Measurements from ENCODE around the gene MGAT4A. TPM values are rescaled to one million over a fixed set of nuclear protein-coding genes. Genes with fewer than 3 reads are reported as not detected.

The MGAT4A gene
- total RNA-seq, 4 donors from 2014 or later = 4.1 to 11.6 (median 7.1) TPM

DNA sequence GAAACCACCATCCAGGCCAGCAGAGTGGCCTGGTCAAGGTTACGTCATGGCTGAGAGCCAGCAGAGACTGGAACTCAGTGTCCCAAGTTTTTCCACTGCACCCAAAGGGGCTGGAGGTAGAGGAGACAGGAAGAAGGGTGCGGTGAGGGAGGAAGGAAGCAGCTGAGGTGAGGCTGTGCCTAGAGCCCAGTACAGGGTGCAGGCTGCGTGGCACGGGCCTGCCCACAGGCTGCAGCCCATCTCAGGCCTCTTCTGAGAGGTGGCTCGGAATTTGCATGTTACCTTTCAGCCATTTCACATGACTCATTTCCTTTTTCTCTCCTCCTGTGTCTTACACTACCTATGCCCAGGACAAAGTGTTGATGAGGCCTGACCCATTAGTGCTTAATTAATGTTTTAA is 13.7 kb upstream of the MGAT4A start:
- no peak for TF ChIP-seq POLR2A (IDR thresholded peaks at IDR 0.05)
- TF ChIP-seq CTCF (IDR thresholded peaks at IDR 0.05) = no peak
- Histone ChIP-seq H3K9me3 (no peaks in the 10 kb centered on the region), H3K27ac (no peak overlapping the region), H3K27me3 (no peaks in the 10 kb centered on the region), H3K4me3 (no peak overlapping the region), H3K36me3 (no peaks in the 10 kb centered on the region), H3K4me1 (peaks cover 0 to 12% (median 4%) of the 10 kb centered on the region in 3 donors)
- no peak for DNase-seq
- 76 to 84% methylated on average over 5 of the region's 5 CpGs for WGBS, 2 donors
- intact Hi-C loops (cut with DNase I) = no loop called here

DNA sequence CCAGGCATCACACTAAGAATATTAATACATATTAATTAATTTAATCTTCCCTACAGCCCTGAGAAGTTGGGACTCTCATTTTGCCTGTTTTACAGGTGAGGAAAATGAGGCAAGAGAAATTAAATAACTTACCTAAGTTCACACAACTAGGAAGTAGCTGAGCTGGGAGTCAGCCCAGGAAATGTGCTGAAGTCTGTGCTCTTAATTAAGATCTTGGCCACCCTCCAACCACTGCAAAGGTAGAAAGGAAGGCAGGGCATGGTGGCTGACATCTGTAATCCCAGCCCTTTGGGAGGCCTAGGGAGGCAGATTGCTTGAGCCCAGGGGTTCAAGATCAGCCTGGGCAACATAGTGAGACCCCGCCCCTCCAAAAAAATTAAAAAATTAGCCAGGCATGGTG is 12.9 kb upstream of the MGAT4A start:
- H3K4me1 ChIP-seq = peaks cover 0 to 12% (median 4%) of the 10 kb centered on the region in 3 donors
- no peak overlapping the region for H3K4me3 ChIP-seq
- no peak overlapping the region for H3K27ac ChIP-seq
- H3K9me3 ChIP-seq = no peaks in the 10 kb centered on the region
- intact Hi-C loops (cut with DNase I) = no loop called here
- 63 to 83% methylated on average over 1 of the region's 1 CpG for WGBS, 2 donors
- no peak for DNase-seq
- H3K36me3 ChIP-seq = no peaks in the 10 kb centered on the region
- no peak for TF ChIP-seq POLR2A (IDR thresholded peaks at IDR 0.05)
- H3K27me3 ChIP-seq = no peaks in the 10 kb centered on the region

DNA sequence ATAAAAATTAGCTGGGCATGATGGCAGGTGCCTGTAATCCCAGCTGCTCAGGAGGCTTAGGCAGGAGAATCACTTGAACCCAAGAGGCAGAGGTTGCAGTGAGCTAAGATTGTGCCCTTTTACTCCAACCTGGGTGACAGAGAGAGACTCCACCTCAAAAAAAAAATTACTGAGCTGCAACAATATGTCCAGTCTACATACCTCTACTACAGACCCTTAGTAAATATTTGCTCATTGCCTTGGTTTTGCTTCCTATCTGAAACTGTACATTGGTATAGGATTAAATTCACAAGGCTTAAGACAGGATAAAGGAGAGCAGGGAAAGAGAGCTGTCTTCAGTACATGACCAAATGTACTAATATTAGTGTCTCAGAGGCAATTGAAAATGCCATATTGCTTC is 8.1 kb upstream of the MGAT4A start:
- no peaks in the 10 kb centered on the region for H3K27me3 ChIP-seq
- peaks cover 0 to 9% (median 2%) of the 10 kb centered on the region in 3 donors for H3K4me1 ChIP-seq
- no peaks in the 10 kb centered on the region for H3K36me3 ChIP-seq
- intact Hi-C loops (cut with DNase I) = no loop called here
- no peaks in the 10 kb centered on the region for H3K9me3 ChIP-seq
- no peak for DNase-seq
- H3K27ac ChIP-seq = no peak overlapping the region
- no peak overlapping the region for H3K4me3 ChIP-seq
- TF ChIP-seq CTCF (IDR thresholded peaks at IDR 0.05) (no peak), POLR2A (IDR thresholded peaks at IDR 0.05) (no peak)

- TF ChIP-seq CTCF (IDR thresholded peaks at IDR 0.05) (no peak), POLR2A (IDR thresholded peaks at IDR 0.05) (no peak)
- no peak overlapping the region for H3K27ac ChIP-seq
- no peak overlapping the region for H3K4me3 ChIP-seq
- H3K27me3 ChIP-seq = no peaks in the 10 kb centered on the region
- H3K36me3 ChIP-seq = no peaks in the 10 kb centered on the region
- peaks cover 0 to 5% (median 0%) of the 10 kb centered on the region in 3 donors for H3K4me1 ChIP-seq
- WGBS, 2 donors = 80 to 89% methylated on average over 3 of the region's 3 CpGs
- no peak for DNase-seq
- no peaks in the 10 kb centered on the region for H3K9me3 ChIP-seq
- intact Hi-C loops (cut with DNase I) = no loop called here
These were observed 7.4 kb upstream of the MGAT4A start for GRCh38 chr2:98738304-98738703.

- intact Hi-C loops (cut with DNase I) = no loop called here
- Histone ChIP-seq H3K9me3 (no peaks in the 10 kb centered on the region), H3K4me3 (no peak overlapping the region), H3K27me3 (no peaks in the 10 kb centered on the region), H3K4me1 (peaks cover 0 to 5% (median 0%) of the 10 kb centered on the region in 3 donors), H3K36me3 (no peaks in the 10 kb centered on the region), H3K27ac (no peak overlapping the region)
- 89 to 92% methylated on average over 4 of the region's 4 CpGs for whole genome bisulfite sequencing, 2 donors
- TF ChIP-seq POLR2A (IDR thresholded peaks at IDR 0.05) (no peak), CTCF (IDR thresholded peaks at IDR 0.05) (no peak)
- DNase-seq = no peak
These were observed 6.9 kb upstream of the MGAT4A start for GRCh38 chr2:98737848-98738247.

DNA sequence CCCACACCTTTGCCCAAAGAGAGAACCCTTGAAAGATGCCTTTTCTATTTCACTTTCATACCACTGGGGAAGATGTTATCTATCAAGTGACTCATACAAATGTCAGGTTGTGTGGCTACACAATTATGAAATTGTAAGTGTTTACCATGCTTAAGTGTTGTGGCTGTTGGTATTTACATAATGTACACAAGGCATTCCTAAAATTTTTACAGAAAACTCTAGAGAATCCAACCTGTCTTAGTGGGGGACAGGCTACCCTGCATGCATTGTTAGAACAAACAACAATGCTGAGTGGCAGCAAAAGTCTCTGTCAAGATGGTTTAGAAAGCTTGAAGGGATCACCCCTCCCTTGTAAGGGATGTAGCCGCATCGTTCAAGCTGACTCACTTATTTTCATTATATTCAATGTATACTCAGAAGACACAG is 5.5 kb upstream of the MGAT4A start:
- WGBS, 2 donors = 69% methylated on average over 2 of the region's 2 CpGs
- peaks cover 0 to 16% (median 0%) of the 10 kb centered on the region in 3 donors for H3K4me1 ChIP-seq
- no peak overlapping the region for H3K27ac ChIP-seq
- no peaks in the 10 kb centered on the region for H3K9me3 ChIP-seq
- H3K36me3 ChIP-seq = no peaks in the 10 kb centered on the region
- no peaks in the 10 kb centered on the region for H3K27me3 ChIP-seq
- no peak for DNase-seq
- intact Hi-C loops (cut with DNase I) = no loop called here
- TF ChIP-seq CTCF (IDR thresholded peaks at IDR 0.05) = no peak
- no peak for TF ChIP-seq POLR2A (IDR thresholded peaks at IDR 0.05)
- H3K4me3 ChIP-seq = no peak overlapping the region

All from esophagus squamous epithelium (tissue), 5 donors.